ACHN (cell line): ENCODE results near the gene PROK2.
A peak's percentile ranks its signal among the peaks of the same experiment; 100 is the strongest.

Experiments
- DNase-seq: peaks from one replicate; pipeline ENCODE4 v3.0.0-alpha.2; 2015
- in situ Hi-C: cut with HindIII; loops from 2 replicates; pipeline ENCODE4 v1.10.0; 2017; ENCODE audit warnings: low sequenced_read_pairs, low pct_ligation_motif_present, low pct_unique_long_range_greater_than_20kb

The PROK2 gene

DNA sequence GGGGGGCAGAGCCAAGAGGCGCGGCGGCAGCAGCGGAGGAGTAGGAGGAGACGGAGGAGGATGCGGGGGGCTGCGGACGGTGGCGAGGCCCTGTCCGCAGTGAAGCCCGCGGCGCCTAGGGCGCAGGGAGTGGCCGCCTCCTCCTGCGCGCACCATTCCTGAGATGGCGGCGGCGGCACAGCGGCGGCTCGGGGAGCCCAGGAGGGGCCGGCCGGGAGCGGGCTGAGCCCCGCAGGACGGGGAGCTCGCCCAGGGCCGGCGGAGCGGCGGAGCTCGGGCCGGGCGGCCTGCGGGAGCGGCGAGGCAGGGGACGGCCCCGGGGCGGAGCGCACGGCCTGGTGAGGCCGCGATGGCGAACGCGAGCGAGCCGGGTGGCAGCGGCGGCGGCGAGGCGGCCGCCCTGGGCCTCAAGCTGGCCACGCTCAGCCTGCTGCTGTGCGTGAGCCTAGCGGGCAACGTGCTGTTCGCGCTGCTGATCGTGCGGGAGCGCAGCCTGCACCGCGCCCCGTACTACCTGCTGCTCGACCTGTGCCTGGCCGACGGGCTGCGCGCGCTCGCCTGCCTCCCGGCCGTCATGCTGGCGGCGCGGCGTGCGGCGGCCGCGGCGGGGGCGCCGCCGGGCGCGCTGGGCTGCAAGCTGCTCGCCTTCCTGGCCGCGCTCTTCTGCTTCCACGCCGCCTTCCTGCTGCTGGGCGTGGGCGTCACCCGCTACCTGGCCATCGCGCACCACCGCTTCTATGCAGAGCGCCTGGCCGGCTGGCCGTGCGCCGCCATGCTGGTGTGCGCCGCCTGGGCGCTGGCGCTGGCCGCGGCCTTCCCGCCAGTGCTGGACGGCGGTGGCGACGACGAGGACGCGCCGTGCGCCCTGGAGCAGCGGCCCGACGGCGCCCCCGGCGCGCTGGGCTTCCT, 31.0 kb downstream of the PROK2 start, which contains the start of gene GPR27:
TSS of gene GPR27 (plus strand) at position 155 of the 909 bp plus-strand sequence. CDS start at position 350, 195 bp downstream.
- in situ Hi-C loops, result no loop called here
- DNase-seq, result peak; percentile 10

DNA sequence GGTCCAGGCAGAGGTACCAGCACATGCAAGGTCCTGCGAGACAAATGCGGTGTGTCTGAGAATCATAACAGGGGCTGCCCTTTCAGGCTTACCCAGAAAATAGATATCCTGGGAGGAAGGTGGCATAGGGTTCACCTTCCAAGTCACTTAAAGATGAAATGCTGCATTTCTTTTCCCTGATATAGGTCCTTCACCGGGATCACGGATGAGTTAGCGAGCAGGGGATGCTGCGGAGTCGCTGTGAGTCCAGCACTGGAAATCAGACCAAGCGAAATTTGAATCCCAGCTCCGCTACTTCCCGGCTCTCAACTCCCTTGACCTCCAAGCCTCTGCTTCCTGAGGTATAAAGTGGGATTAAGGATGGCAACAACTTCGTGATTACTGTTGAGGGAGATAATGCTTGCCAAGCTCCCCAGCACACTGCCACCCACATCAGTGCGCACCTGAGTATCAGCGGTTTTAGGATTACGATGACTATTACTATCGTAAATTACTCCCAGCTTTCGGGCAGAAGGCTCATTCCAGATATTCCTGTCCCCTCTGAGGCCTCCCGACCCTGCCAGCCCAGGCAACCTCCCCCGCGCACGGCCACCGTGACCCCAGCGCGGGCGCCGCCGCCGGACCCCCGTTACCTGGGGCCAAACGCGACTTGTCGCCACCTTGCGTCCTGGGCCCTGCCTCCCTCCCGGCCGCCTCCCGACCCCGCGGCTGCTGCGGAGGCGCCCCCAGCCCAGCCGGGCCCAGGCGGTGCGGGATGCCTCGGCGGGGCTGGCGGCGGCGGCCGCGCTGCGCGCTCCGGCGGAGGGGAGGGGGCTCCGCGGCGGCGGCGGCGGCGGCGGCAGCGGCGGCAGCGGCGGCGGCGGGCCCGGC, 31.9 kb downstream of the PROK2 start:
- no peak for DNase-seq
- in situ Hi-C loops, result no loop called here

- in situ Hi-C loops, result no loop called here
- no peak for DNase-seq
Measured at GRCh38 chr3:71751602-71752001, 33.3 kb downstream of the PROK2 start.

- no peak for DNase-seq
- in situ Hi-C loops, result no loop called here
Measured at GRCh38 chr3:71744738-71745137, 40.2 kb downstream of the PROK2 start.

DNA sequence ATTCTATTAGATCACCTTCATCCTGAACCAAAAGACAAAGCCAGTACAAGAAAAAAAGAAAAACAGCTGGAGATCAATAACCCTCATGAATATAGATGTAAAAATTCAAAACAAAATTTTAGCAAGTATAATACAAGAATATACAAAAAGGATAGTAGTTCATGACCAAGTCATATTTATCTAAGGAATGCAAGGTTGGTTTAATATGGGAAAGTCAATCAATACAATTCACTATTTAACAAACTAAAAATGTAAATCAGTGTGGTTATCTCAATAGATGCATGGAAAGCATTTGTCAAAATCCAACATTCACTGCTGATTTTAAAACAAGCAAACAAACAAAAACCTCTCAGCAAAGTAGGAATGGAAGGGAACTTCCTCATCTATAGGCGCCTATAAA, 42.3 kb downstream of the PROK2 start:
- in situ Hi-C loops, result no loop called here
- DNase-seq, result no peak

DNA sequence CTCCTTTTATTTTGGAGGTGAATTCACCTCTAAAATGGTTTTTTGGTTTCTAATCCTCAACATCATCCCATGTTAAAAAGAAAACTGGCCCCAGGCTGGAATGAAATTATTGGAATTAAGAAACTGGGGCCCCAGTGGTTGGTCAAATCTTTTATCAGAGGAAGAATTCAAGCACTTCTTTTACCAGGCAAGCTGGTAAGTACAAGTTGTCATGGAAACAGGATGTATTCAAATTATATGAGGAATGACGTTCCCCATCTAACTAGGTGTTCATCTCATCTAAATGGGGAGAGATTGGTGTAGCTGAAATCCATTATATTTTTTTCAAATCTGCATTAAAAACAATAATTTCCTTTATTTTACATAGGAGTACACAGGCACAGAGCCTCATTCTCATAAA, 50.1 kb downstream of the PROK2 start:
- in situ Hi-C loops, result no loop called here
- no peak for DNase-seq

GRCh38 chr3:71733319-71733718, 51.6 kb downstream of the PROK2 start:
- no peak for DNase-seq
- in situ Hi-C loops, result no loop called here

DNA sequence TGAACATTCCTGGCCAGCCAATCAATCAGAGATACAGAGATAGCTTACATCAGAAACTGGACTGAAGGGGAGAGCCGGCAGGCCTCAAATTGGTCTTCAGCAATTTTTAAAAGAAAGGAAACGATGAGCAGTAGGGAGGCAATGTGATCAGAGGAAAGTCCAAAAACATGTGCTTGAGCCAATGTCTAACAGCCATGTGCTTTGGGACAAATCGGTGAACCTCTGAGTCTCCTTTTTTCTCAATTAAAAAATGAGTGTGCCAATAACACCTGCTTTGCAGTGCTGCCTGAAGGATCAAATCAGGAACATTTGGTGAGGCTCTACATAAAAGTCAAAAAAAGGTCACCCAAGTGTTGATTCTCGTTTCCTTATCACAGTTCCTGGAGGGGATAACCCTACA, 52.3 kb downstream of the PROK2 start:
- DNase-seq, result no peak
- in situ Hi-C loops, result no loop called here

DNA sequence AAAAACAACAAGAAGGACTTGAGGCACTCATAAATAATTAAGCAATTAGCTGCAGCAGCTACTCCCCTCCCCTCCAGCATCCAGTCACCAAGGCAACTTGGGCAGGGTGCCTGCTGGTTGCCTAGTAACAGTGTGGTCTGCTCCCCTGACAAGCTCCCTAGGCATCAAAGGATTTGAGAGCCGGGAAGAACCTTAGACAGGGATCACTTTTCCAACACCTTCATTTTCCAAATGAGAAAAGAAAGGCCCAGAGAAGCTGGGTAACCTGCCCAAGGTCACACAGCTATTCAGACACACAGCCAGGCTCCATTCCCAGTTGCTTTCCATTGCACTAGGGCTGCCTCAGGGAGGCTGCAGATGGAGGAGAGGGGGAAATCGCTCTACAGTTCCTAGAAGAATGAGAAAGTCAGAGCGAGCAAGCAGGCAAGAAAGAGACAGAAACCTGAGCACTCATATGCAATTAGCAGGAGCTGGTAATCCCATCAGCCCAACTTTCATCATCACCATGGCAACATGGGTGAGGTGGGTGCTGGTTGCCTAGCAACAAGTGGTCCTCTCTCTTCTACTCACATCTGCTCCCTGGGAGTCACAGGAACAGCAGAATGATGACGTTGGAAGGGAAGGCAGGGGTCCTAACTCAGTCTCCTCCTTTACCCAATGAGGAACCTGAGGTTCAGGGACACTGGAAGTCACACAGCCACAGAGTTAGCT, 56.2 kb downstream of the PROK2 start:
- in situ Hi-C loops, result no loop called here
- DNase-seq, result no peak

DNA sequence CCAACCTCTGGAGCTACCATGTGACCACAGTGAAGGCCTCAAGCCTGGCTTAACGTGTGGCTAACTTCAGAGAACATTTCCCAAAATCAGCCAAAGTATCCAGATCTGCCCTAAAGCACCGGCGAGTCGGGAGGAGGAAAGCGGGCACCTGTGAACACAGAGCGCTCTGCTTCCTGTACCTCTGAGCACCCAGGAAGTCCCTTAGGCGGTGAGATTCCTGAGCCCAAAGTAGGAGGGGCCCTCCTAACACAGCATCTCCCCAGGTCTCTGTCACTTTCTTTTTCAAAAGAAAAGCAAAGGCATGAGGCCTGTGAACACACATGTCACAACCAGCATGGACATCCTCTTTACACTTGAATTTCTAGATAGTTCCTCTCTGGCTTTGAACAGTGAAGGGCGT, 58.8 kb downstream of the PROK2 start:
- DNase-seq, result no peak
- in situ Hi-C loops, result no loop called here

DNA sequence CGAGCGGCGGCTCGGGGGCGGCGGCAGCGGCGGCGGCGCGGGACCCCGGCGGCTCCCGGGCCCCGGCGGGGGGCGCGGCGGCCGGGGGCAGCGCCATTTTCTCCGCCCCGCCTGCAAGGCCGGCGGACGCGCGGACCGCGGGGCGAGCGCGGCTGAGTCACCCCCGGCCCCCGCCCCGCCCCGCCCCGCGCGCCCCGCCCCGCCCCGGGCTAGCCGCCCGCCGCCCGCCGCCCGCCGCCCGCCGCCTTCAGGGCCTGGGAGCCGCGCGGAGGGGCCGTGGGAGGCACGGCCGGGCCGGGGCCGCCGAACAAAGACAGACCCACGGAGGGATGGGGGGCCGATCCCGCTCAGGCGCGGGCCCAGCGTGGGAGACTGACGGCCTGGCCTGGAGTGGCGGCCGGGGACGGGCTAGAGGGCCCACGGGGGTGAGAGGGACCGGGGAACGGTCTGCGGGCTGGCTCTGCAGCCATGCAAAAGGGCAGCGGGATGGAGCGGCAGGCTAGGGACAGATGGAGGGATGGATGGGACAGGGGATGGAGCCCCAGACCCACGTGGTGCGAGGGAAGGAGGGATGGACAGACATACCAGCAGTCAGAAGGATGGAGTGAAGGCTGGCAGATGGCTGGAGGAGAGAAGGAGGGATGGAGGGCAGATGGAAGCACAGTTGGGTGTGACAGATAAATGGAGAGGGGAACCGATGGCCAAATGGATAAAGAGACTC, 59.5 kb downstream of the PROK2 start, which contains the start of gene EIF4E3:
TSS of gene EIF4E3 (minus strand) at position 132 of the 721 bp plus-strand sequence. CDS start at position 97, 35 bp downstream.
- in situ Hi-C loops, result no loop called here
- DNase-seq, result peak; percentile 35

- in situ Hi-C loops, result no loop called here
- no peak for DNase-seq
Measured at GRCh38 chr3:71724584-71725270, 60.2 kb downstream of the PROK2 start.

DNA sequence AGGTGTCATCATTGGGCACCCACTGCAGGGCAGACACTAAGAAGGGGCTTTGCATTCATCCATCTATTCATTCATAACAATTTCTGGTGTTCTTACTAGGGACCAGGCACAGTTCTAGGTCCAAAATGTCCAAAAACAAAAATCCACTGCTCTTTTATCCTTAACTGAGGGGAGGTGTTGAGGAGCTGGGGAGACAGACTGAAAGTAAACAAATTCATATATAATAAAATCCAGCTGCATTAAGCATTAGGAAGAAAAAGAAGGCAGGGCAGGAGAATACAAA, 60.8 kb downstream of the PROK2 start:
- in situ Hi-C loops, result no loop called here
- no peak for DNase-seq

- in situ Hi-C loops, result no loop called here
- DNase-seq, result no peak
Measured at GRCh38 chr3:71723452-71724170, 61.3 kb downstream of the PROK2 start.

- DNase-seq, result no peak
- in situ Hi-C loops, result no loop called here
Measured at GRCh38 chr3:71722693-71723092, 62.3 kb downstream of the PROK2 start.
